Gastrocnemius medialis (tissue), 4 donors: ENCODE data around the gene GRM5. TPM values are rescaled to one million over a fixed set of nuclear protein-coding genes. Genes with fewer than 3 reads are reported as not detected.

Experiments
- ATAC-seq, 2 donors: fragments of 150-250 bp; one replicate each; pipeline ENCODE4 v1.9.1; 2016
- DNase-seq, 2 donors: peaks; one replicate each; pipeline ENCODE4 v3.0.0-alpha.2; 2019
- H3K27ac ChIP-seq, 4 donors: fragments of 200-600 bp; sonication (generic); 1 replicate in 1 of 4; 2 replicates in 3 of 4; pipeline ENCODE4 v1.5.1; 2016 to 2018; ENCODE audit warnings: mild to moderate bottlenecking in 2 of 4, moderate library complexity in 1 of 4
- H3K27me3 ChIP-seq, 3 donors: fragments of 200-600 bp; sonication (generic) in 2 of 3; 1 replicate in 1 of 3; 2 replicates in 2 of 3; pipeline versions ENCODE4 v1.5.1 to v1.6.0; 2016 to 2019; ENCODE audit warnings: mild to moderate bottlenecking in 1 of 3, moderate library complexity in 1 of 3
- H3K36me3 ChIP-seq, 2 donors: fragments of 200-600 bp; sonication (generic) in 1 of 2; one replicate each; pipeline ENCODE4 v1.5.1; 2017 to 2018
- H3K4me1 ChIP-seq, 2 donors: fragments of 200-600 bp; sonication (generic) in 1 of 2; one replicate each; pipeline ENCODE4 v1.5.1; 2016 to 2017; ENCODE audit warnings: mild to moderate bottlenecking in 2 of 2
- H3K4me3 ChIP-seq, 4 donors: fragments of 200-600 bp; sonication (generic) in 3 of 4; 1 replicate in 1 of 4; 2 replicates in 3 of 4; pipeline ENCODE4 v1.5.1; 2016 to 2019; ENCODE audit warnings: mild to moderate bottlenecking in 2 of 4
- H3K9me3 ChIP-seq, 3 donors: fragments of 200-600 bp; sonication (generic) in 2 of 3; 1 replicate in 1 of 3; 2 replicates in 2 of 3; pipeline ENCODE4 v1.5.1; 2016 to 2019
- POLR2A ChIP-seq, 2 donors: fragments of 450-650 bp; IDR thresholded peaks; one replicate each; pipeline ENCODE4 v1.6.1; 2017; ENCODE audit warnings: antibody characterized with exemption in 2 of 2, mild to moderate bottlenecking in 2 of 2, moderate library complexity in 2 of 2
- in situ Hi-C, 4 donors: fragments of 200-750 bp; cut with MboI; loops; one replicate each; pipeline versions ENCODE4 v1.15.0 to v1.8.0; 2017; ENCODE audit warnings: low sequenced_read_pairs in 4 of 4
- intact Hi-C: fragments of 100-400 bp; cut with DNase I; formaldehyde crosslinking; loops from one replicate; pipeline ENCODE4 v1.15.1; 2023; ENCODE audit warnings: low total_unique reads
- total RNA-seq, 4 donors: library from RNA; depleted of rRNA; stranded (reverse); fragments of >200 nt; gene quantifications; one replicate each; pipeline versions ENCODE4 v1.1.0 to v1.2.3, GENCODE V29; 2016
- TF ChIP-seq, protein P1 (sequence below), 5 experiments: fragments of 450-650 bp in 3 of 5; fragments of 200-600 bp in 2 of 5; sonication (generic) in 2 of 5; IDR thresholded peaks in 4 of 5; conservative IDR thresholded peaks in 1 of 5; 1 replicate in 4 of 5; 2 replicates in 1 of 5; pipeline ENCODE4 v1.5.1; 2016 to 2019; ENCODE audit warnings: antibody characterized with exemption in 5 of 5, mild to moderate bottlenecking in 3 of 5, moderate library complexity in 3 of 5

Gene GRM5
- total RNA-seq, 4 donors from 2014 or later = not detected

DNA sequence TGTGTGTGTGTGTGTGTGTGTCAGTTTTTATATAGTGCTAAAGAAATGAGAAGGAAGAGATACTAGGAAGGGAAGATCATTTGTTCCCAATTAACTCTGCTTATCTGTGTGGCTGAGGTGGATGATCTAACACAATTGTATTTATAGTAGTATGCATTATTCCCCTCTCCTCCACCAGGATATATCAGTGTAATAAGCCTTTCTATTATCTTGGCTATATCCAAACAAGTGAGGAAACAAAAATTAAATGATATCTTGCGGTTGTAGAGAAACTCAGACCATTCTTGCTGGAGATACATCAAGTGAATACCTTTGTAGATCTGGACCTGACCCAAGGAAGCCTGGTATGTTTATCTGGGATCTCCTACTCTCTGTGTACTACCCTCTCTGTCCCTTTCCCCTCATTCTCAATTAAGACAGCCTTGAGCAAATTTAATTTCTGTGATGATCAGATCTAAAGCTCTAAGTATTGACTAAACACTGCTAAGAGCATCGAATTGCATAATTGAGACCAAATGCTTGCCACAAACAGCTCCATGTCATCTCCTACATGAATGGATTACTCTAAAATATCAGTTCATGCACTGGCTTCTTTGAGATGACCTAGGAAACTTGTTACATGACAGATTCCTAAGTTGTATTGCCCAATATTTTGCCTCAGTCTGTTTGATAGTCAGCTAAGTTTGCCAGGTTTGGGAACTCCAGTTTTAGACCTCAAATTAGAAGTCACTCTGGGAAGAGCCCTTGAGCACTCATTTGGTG lies 543.0 kb downstream of the GRM5 start:
- in situ Hi-C loops = no loop called here
- TF ChIP-seq, protein P1, sequence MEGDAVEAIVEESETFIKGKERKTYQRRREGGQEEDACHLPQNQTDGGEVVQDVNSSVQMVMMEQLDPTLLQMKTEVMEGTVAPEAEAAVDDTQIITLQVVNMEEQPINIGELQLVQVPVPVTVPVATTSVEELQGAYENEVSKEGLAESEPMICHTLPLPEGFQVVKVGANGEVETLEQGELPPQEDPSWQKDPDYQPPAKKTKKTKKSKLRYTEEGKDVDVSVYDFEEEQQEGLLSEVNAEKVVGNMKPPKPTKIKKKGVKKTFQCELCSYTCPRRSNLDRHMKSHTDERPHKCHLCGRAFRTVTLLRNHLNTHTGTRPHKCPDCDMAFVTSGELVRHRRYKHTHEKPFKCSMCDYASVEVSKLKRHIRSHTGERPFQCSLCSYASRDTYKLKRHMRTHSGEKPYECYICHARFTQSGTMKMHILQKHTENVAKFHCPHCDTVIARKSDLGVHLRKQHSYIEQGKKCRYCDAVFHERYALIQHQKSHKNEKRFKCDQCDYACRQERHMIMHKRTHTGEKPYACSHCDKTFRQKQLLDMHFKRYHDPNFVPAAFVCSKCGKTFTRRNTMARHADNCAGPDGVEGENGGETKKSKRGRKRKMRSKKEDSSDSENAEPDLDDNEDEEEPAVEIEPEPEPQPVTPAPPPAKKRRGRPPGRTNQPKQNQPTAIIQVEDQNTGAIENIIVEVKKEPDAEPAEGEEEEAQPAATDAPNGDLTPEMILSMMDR (IDR thresholded peaks at IDR 0.05 in 4 of 5, conservative IDR thresholded peaks at IDR 0.05 in 1 of 5) = no peak
- TF ChIP-seq POLR2A (IDR thresholded peaks at IDR 0.05) = no peak

DNA sequence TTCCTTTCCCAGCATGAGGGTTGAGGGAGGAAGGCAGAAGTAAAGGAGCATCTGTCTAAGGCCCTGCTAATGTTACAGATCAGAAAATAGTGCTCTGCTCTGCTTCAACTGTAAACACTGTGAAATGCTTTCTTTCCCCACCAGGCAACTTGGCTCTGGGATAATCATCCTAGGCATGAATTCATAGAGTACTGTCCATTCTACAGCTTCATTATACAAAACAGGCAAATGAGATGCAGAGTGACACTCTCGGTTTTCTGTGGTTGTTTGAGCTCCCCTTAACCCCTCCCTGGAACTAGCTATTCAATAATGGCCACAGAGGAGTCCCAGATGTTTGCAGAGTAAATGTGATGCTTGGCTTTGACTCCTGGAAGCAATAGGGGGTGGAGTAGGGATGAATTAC lies 544.0 kb downstream of the GRM5 start:
- TF ChIP-seq POLR2A (IDR thresholded peaks at IDR 0.05) = no peak
- TF ChIP-seq, protein P1 (IDR thresholded peaks at IDR 0.05 in 4 of 5, conservative IDR thresholded peaks at IDR 0.05 in 1 of 5) = no peak
- no peak for DNase-seq
- Histone ChIP-seq H3K36me3 (no peaks in the 10 kb centered on the region), H3K4me3 (no peak overlapping the region), H3K4me1 (no peaks in the 10 kb centered on the region), H3K9me3 (no peaks in the 10 kb centered on the region), H3K27me3 (no peaks in the 10 kb centered on the region), H3K27ac (no peak overlapping the region)
- ATAC-seq = no peak
- in situ Hi-C loops (no loop called here), intact Hi-C loops (no loop called here)

More for the DNA sequence above, 543.0 kb downstream of the GRM5 start:
- ATAC-seq (no peak), DNase-seq (no peak)
- no peaks in the 10 kb centered on the region for H3K27me3 ChIP-seq
- no peaks in the 10 kb centered on the region for H3K9me3 ChIP-seq
- no peaks in the 10 kb centered on the region for H3K36me3 ChIP-seq
- H3K4me1 ChIP-seq = no peaks in the 10 kb centered on the region
- H3K27ac ChIP-seq = no peak overlapping the region
- H3K4me3 ChIP-seq = no peak overlapping the region
- intact Hi-C loops = no loop called here

DNA sequence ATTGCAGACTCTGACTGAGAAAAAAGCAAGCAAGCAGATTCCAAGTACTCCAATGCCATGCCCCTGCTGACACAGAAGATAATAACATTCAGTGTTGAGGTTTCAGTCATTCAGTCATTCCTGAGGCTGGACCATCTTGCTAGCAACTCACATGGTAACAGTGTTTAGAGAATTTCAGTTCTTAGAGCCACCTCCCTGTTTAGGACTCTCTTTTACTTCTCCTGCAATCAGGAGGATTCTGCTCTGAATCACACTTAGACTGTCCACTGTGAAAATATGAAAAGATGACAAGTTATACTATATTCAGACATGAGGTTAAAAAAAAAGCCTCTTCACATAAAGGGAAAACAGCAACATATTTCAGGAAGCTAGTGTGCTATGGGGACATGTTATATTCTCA lies 544.4 kb downstream of the GRM5 start:
- Histone ChIP-seq H3K4me1 (no peaks in the 10 kb centered on the region), H3K27me3 (no peaks in the 10 kb centered on the region), H3K9me3 (no peaks in the 10 kb centered on the region), H3K4me3 (no peak overlapping the region), H3K36me3 (no peaks in the 10 kb centered on the region), H3K27ac (no peak overlapping the region)
- DNase-seq = no peak
- in situ Hi-C loops = no loop called here
- no peak for TF ChIP-seq POLR2A (IDR thresholded peaks at IDR 0.05)
- TF ChIP-seq, protein P1 (IDR thresholded peaks at IDR 0.05 in 4 of 5, conservative IDR thresholded peaks at IDR 0.05 in 1 of 5) = no peak
- ATAC-seq = no peak
- intact Hi-C loops = no loop called here

DNA sequence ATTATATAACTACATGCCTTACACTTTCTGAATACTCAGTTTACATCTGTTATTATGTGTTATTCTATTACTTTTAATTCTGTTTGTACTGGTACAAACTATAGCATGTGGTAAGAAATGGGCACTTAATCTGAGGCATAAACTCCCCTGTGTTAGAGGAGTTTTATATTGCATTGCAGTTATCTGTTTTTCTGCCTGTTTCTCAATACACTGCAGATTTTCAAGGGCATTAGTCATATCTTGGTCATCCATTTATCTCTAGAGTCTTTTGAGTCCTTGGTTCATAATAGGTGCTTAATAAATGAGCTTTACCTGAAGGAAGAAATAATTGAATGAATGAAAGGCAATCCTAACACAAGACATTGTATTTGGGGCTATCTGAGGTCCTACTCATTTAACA lies 545.4 kb downstream of the GRM5 start:
- Histone ChIP-seq H3K36me3 (no peaks in the 10 kb centered on the region), H3K4me3 (no peak overlapping the region), H3K27me3 (no peaks in the 10 kb centered on the region), H3K9me3 (no peaks in the 10 kb centered on the region), H3K4me1 (no peaks in the 10 kb centered on the region), H3K27ac (no peak overlapping the region)
- no peak for ATAC-seq
- no peak for DNase-seq
- in situ Hi-C loops = no loop called here
- TF ChIP-seq, protein P1 (IDR thresholded peaks at IDR 0.05 in 4 of 5, conservative IDR thresholded peaks at IDR 0.05 in 1 of 5) = no peak
- no peak for TF ChIP-seq POLR2A (IDR thresholded peaks at IDR 0.05)
- intact Hi-C loops = no loop called here
